ENCODE data around the gene AFF3. TPM values are rescaled to one million over a fixed set of nuclear protein-coding genes. Genes with fewer than 3 reads are reported as not detected.

The AFF3 gene
- total RNA-seq, 1 experiment from 2014 or later = 0.05 TPM

GRCh38 chr2:100033976-100034375, 108.4 kb downstream of the AFF3 start:
- no peak overlapping the region for H3K27ac Mint-ChIP-seq (ENCODE audit: unreplicated experiment)
- H3K27me3 Mint-ChIP-seq (ENCODE audit: insufficient read depth, unreplicated experiment) = peaks cover 3% of the 10 kb centered on the region
- H3K36me3 ChIP-seq (ENCODE audit: control insufficient read depth, insufficient read depth, low read length) = no peaks in the 10 kb centered on the region
- intact Hi-C loops (cut with micrococcal nuclease; ENCODE audit: unreplicated experiment) = no loop called here
- no peaks in the 10 kb centered on the region for H3K9me3 Mint-ChIP-seq (ENCODE audit: unreplicated experiment)
- no peaks in the 10 kb centered on the region for H3K9me3 ChIP-seq
- DNase-seq = no peak
- BruUV-seq (replicated peaks) = no TSS peak
- no peak overlapping the region for H3K4me3 ChIP-seq (ENCODE audit: low read depth, low read length)
- no peaks in the 10 kb centered on the region for H3K4me1 Mint-ChIP-seq (ENCODE audit: low read depth, unreplicated experiment)
- H3K36me3 Mint-ChIP-seq (ENCODE audit: insufficient read depth, unreplicated experiment) = no peaks in the 10 kb centered on the region
- no peaks in the 10 kb centered on the region for H3K27me3 ChIP-seq (replicated peaks; ENCODE audit: control insufficient read depth, insufficient read depth, low read length)
- no peak for TF ChIP-seq CTCF (IDR thresholded peaks at IDR 0.05; ENCODE audit: insufficient read depth in 1 of 2, low read depth in 1 of 2, low read length in 1 of 2, severe bottlenecking in 1 of 2, unreplicated experiment in 1 of 2)
- CTCF ChIA-PET = no interaction called here
- POLR2A ChIA-PET = no interaction called here
- no peak overlapping the region for H3K4me3 Mint-ChIP-seq (ENCODE audit: unreplicated experiment)
- H3K4me1 ChIP-seq = no peaks in the 10 kb centered on the region

GRCh38 chr2:100031604-100032003, 110.8 kb downstream of the AFF3 start:
- no peak for TF ChIP-seq CTCF (IDR thresholded peaks at IDR 0.05; ENCODE audit: insufficient read depth in 1 of 2, low read depth in 1 of 2, low read length in 1 of 2, severe bottlenecking in 1 of 2, unreplicated experiment in 1 of 2)
- no peak overlapping the region for H3K4me3 Mint-ChIP-seq (ENCODE audit: unreplicated experiment)
- Histone ChIP-seq H3K9me3 (no peaks in the 10 kb centered on the region), H3K27me3 (replicated peaks; ENCODE audit: control insufficient read depth, insufficient read depth, low read length) (no peaks in the 10 kb centered on the region), H3K36me3 (ENCODE audit: control insufficient read depth, insufficient read depth, low read length) (no peaks in the 10 kb centered on the region), H3K4me1 (no peaks in the 10 kb centered on the region), H3K4me3 (ENCODE audit: low read depth, low read length) (no peak overlapping the region)
- no TSS peak for BruUV-seq (replicated peaks)
- H3K27me3 Mint-ChIP-seq (ENCODE audit: insufficient read depth, unreplicated experiment) = peaks cover 5% of the 10 kb centered on the region
- H3K36me3 Mint-ChIP-seq (ENCODE audit: insufficient read depth, unreplicated experiment) = no peaks in the 10 kb centered on the region
- CTCF ChIA-PET = no interaction called here
- intact Hi-C loops (cut with micrococcal nuclease; ENCODE audit: unreplicated experiment) = no loop called here
- DNase-seq = no peak
- POLR2A ChIA-PET = no interaction called here
- H3K27ac Mint-ChIP-seq (ENCODE audit: unreplicated experiment) = no peak overlapping the region
- H3K4me1 Mint-ChIP-seq (ENCODE audit: low read depth, unreplicated experiment) = no peaks in the 10 kb centered on the region
- H3K9me3 Mint-ChIP-seq (ENCODE audit: unreplicated experiment) = no peaks in the 10 kb centered on the region

DNA sequence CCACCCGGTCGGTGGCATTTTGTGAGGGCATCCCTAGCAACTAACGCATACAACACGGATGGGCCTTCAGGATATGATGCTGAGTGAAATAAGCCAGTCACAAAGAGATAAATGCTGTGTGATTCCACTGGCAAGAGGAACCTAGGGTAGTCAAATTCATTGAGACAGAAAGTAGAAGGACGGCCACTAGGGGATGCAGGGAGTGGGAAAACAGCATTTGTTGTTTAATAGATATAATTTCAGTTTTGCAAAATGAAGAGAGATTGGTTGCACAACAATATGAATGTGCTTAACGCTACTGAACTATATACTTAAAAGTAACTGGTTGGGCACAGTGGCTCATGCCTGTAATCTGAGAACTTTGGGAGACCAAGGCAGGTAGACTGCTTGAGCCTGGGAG, 112.9 kb downstream of the AFF3 start:
- ChIA-PET POLR2A (no interaction called here), CTCF (no interaction called here)
- H3K4me1 ChIP-seq = no peaks in the 10 kb centered on the region
- Mint-ChIP-seq H3K36me3 (ENCODE audit: insufficient read depth, unreplicated experiment) (no peaks in the 10 kb centered on the region), H3K4me1 (ENCODE audit: low read depth, unreplicated experiment) (no peaks in the 10 kb centered on the region), H3K27ac (ENCODE audit: unreplicated experiment) (no peak overlapping the region), H3K4me3 (ENCODE audit: unreplicated experiment) (no peak overlapping the region), H3K9me3 (ENCODE audit: unreplicated experiment) (no peaks in the 10 kb centered on the region), H3K27me3 (ENCODE audit: insufficient read depth, unreplicated experiment) (peaks cover 3% of the 10 kb centered on the region)
- H3K27me3 ChIP-seq (replicated peaks; ENCODE audit: control insufficient read depth, insufficient read depth, low read length) = no peaks in the 10 kb centered on the region
- DNase-seq = no peak
- BruUV-seq (replicated peaks) = no TSS peak
- H3K36me3 ChIP-seq (ENCODE audit: control insufficient read depth, insufficient read depth, low read length) = no peaks in the 10 kb centered on the region
- no peaks in the 10 kb centered on the region for H3K9me3 ChIP-seq
- intact Hi-C loops (cut with micrococcal nuclease; ENCODE audit: unreplicated experiment) = no loop called here
- TF ChIP-seq CTCF (IDR thresholded peaks at IDR 0.05; ENCODE audit: insufficient read depth in 1 of 2, low read depth in 1 of 2, low read length in 1 of 2, severe bottlenecking in 1 of 2, unreplicated experiment in 1 of 2) = no peak
- no peak overlapping the region for H3K4me3 ChIP-seq (ENCODE audit: low read depth, low read length)
